A549 treated with DMSO at 1 μM for 4 hours (cell line): Measurements from ENCODE around the gene LIN7B. TPM values are rescaled to one million over a fixed set of nuclear protein-coding genes. Genes with fewer than 3 reads are reported as not detected.

Experiments used
- total RNA-seq: library from RNA; stranded (reverse); fragments of 200-300 nt; extraction: Qiagen RNA extraction; gene quantifications from 5 replicates; pipeline ENCODE4 v1.2.3, GENCODE V29; 2022; ENCODE audit warnings: low read depth

Gene LIN7B, protein sequence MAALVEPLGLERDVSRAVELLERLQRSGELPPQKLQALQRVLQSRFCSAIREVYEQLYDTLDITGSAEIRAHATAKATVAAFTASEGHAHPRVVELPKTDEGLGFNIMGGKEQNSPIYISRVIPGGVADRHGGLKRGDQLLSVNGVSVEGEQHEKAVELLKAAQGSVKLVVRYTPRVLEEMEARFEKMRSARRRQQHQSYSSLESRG
- total RNA-seq: 4.9 to 7.1 TPM (median 5.6 TPM) in 5 replicates

DNA sequence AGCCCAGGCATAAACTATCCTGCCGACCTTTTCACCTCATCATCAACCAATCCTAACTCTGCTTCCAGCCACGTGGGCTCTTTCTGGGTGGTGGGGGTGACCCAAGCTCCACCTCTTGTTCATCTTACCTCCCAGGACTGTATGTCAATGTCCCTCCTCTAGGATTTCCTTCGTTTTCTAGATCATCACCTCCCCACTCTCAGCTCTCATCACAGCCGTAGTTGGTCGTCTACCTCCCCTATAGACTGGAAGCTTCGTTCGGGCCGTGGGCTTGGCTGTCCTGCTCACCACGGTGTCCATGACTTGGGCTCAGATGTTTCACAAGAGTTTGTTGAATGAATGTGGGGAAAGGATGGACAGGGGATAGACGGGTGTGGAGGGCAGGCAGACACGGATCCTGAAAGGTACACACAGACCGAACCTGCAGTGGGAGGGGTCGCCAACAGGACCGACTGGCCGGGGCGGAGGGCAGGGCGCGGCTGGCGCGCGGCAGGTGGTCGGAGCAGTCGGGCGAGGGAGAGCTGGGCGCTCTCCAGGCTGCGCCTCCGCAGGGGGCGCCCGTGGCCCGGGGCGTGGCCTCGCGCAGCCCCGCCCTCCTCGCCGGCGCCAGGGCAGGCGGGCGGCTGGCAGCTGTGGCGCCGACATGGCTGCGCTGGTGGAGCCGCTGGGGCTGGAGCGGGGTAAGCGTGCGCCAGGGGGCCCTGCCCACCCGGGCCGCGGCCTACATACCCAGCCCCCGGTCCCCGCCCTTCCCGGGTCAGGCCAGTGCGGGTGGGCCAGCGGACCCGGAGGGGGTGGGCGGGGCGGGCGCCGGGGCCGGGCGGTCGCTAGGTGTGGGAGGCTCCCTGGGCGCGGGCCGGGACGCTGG, at the start of gene LIN7B:
TSS of gene LIN7B (plus strand) at position 609 of the 868 bp plus-strand sequence. CDS start at position 644, 35 bp downstream.

DNA sequence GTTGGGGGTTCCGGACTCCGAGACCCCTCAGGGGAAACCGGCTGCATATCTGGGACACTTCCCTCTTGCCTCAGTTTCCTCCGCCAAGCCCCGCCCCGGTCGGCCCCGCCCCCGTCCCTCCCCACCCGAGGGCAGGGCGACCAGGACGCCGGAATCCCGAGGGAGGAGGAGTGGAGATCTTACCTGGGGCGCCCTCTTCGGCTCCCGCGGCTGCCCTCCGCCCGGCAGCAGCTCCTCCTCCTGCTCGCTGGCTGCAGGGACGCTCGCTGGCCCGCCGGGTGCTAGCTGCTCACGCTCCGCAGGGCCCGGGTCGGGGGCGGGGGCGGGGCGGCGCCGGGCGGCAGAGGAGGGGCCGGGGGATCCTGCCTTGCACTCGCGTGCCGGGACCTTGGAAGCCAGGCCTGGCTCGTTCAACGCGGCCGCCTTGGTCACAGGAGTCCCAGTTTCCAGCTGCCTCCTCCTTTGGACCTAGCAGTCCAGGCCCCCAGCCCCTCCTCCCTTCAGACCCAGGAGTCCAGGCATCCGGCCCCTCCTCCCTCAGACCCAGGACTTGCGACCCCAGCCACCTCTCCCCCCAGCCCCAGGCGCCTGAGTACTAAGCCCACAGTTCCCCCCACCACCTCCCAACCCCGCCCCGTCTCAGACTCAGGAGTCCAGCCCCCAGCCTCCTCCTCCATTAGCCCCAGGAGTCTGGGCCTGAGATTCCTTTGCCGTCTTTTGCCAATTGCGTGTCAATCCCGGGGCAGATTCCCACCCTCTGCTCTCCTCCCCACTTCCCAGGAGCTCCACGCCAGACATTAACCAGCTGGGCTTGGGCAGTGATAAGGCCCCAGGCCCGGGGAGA, 49.2 kb upstream of the LIN7B start, which contains the start of gene NTF4:
TSS of gene NTF4 (minus strand) at position 51 of the 844 bp plus-strand sequence. CDS start 2,821 bp downstream, outside the sequence.

DNA sequence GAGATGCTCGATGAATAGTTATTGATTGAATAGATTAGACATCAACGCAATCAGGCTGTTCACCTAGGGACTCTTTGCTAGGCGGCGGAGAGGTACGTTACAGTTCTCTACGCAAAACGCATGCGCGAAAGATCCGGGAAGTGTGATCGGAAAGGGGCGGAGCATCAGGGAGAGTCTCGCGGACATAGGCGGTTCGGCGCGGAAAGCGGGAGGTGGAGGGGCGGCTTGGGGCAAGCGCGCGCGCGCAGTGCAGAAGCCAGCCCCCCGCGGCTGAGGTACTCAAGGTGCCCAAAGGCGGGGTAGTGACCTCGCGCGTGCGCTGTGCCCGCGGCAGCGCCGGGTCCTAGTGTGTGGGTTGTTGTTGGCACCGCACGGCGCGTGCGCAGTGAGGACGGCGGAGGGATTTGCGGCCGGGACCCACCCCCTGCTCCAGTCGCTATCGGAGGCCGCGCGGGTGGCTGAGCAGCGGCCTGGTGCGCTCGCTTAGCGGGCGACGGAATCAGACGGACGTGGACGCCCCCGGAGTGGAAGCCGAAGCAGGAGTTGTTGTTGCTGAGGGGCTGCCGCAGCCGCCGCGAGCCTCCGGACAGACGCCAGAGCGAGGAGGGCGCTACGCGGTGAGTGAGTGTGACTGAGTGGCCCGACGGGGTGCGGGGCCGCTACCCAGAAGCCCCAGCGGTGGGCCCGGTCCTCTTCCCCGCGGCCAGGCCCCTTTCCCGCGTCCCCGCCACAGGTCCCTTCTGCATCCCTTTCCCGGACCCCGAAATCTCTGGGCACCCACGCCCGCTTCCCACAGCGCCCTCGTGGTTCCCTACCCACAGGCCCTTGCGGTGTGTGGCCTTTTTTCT, 28.9 kb upstream of the LIN7B start, which contains the start of gene SNRNP70:
TSS of gene SNRNP70 (plus strand) at position 432 of the 848 bp plus-strand sequence. CDS start 964 bp downstream, outside the sequence.

DNA sequence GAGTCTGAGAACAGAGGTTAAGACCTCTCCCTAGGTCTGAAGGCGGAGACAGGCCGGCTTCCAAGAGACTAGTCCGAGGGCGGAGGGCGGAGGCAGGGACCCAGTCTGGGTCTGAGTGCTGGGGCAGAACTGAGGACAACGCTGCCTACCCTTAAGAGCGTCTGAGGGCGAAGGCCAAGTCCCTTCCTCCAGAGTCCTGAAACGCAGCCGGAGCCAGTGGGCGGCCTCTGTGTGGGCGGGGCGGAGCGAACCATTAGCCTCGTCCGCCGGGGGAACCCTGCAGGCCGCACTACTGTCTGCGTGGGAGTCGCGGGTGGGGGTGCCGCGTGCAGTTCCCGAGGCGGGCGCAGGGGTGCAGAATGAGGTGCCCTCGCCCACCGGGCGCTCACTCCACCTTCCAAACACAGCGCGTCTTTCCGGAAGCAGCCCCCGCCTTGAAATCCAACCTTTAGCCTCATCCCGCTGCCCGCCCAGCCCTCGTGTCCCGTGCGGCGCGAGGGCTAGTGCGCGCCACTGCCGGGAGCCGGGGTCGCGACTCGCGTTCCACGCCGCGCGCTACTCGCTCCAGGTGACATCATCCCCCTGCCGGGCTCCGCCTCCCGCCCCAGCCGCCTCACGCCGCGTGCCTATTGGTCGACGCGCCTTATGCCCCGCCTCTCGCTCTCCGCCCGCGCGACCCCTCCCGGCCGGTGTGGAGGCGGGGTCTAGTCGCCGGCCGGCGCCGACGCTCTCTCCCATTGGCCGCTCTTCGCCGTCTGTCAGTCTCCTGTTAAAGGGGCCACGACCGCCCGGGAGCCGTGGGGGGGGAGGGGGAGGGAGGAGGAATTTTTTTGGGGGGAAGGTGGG, 4.6 kb downstream of the LIN7B start, which contains the start of gene C19orf73:
TSS of gene C19orf73 (minus strand) at position 579 of the 846 bp plus-strand sequence. CDS start at position 458, 121 bp downstream.

DNA sequence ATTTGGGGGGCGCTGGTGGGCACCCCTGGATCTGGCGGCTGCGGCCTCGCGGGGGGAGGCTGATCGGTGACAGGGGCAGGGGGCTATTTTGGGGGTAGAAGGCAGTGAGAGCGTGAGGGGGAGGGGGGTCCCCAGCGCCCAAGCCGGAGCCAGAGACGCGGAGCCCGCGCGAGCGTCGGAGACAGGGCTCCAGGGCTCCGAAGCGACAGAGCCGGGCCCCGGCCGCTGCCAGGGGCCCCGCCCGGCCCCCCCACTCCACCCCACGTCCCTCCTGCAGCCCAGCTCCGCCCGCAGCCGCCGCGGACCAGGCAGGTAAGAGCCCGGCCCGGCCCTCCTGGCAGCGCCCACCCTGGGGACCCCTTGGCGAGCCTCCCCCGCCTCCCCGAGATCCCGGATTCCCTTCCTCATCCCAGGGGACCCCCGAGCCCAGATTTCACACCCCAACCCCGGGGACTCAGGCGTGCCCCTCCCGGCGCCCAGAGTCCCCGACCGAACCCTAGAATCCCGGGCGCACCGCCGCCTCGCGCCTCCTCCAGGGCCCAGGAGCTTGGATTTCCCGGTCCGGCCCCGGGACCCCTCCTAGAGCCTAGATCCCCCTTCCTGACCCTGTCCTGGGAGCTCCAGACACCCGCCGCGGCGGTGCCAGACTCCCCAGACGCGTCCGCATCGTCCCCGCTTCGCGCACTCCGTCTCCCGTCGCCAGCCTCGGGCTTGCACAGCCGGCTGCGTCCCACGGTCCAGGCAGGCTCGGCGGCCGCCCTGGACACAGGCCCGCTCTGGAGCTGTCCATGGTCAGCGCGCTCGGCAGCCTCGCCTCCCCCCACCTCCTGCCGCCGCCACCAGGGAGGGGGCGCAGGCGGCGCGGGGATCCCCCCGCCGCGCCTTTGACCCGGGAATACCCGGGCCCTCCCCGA, 5.5 kb downstream of the LIN7B start, which contains the start of gene PPFIA3:
TSS of gene PPFIA3 (plus strand) at position 134 of the 914 bp plus-strand sequence. CDS start 8,330 bp downstream, outside the sequence.

DNA sequence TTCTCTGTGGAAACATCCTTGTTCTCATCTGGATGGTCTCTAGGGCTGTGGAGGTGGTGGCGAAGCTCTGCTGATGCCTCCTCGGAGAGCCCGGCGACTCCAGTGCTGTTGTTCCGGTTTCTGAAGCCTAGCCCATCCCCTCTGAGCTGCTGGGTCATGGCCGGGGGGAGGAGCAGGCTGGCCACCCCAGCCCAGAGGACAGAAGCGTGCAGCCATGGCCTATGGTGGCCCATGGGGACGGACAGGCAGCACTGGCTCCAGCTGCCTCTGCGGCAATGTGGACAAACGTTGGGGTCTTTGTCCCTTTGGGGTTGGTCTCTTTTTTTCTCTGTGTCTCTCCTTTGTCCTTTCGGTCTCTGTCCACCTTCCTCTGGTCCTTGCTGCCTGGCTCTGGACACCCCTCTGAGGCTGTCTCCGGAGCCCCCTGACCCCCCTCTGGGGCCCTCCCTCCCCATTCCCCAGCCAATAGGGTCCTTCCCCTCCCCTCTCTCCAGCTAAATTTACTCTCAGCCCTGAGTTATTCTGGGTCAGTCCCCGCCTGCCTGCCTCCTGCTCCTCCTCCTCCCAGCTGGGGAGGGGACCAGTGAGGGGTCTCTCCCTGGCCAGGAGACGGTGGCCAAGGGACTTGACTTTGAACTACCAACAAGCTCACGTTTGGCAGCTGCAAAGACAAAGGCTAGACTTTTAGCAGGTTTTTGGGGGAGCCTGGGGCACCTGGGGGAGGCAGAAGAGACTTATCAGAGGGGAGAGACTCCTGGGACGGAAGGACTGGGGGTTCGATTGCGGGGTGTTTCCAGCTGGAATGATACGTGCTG, 41.0 kb downstream of the LIN7B start, which contains the start of gene HRC:
TSS of gene HRC (minus strand) at position 392 of the 815 bp plus-strand sequence. CDS start at position 233, 159 bp downstream.

DNA sequence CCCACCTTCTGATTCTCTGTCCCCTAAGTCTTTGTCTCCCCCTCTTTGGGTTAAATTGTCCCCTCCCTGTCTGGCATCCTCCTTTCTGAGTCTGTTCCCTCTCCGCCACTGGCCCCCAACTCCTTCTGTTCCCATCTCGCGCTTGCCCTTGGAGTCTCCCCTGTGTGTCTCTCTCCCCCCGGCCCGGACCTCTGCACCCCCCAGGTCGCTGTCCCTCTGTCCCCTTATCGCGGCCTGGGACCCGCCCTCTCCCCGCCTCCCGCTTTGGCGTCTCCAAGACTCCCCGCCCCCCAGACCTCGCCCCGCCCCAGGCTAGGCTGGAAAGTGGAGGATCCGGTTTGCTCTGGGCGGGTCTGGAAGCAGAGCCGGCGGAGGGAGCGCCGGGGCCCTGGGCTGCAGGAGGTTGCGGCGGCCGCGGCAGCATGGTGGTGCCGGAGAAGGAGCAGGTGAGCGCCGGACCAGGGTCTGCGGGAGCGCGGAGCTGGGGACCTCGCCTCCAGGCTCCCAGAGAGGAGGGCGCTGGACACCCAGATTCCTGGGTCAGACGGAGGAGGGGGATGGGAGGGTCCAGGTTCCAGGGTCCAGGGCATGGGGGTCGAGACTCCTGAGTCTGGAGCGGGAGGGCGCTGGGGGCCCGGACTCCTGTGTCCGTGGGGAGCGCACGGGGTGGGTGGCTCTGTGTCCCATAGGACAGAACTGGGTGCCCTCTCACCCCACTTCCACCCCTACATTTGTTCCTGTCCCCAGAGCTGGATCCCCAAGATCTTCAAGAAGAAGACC, 43.5 kb downstream of the LIN7B start, which contains the start of gene TRPM4:
TSS of gene TRPM4 (plus strand) at position 348 of the 780 bp plus-strand sequence. CDS start at position 423, 75 bp downstream.

Other genes starting within 250 kb of the LIN7B start
- gene PLEKHA4, start 245.8 kb upstream of the LIN7B start, total RNA-seq: 1.7 to 2.7 TPM (median 1.9 TPM) in 5 replicates
- 91.5 to 154 TPM (median 107 TPM) in 5 replicates for gene PPP1R15A, start 241.9 kb upstream of the LIN7B start, total RNA-seq
- gene TULP2, start 215.6 kb upstream of the LIN7B start, total RNA-seq: not detected in 5 replicates
- 190 to 222 TPM (median 195 TPM) in 5 replicates for gene NUCB1, start 214.1 kb upstream of the LIN7B start, total RNA-seq
- 0.91 to 1.8 TPM (median 1.7 TPM) in 5 replicates for gene DHDH, start 180.7 kb upstream of the LIN7B start, total RNA-seq
- 289 to 376 TPM (median 349 TPM) in 5 replicates for gene BAX, start 159.5 kb upstream of the LIN7B start, total RNA-seq
- gene FTL, start 149.1 kb upstream of the LIN7B start, total RNA-seq: 18,257 to 24,972 TPM (median 19,327 TPM) in 5 replicates
- gene GYS1, start 121.1 kb upstream of the LIN7B start, total RNA-seq: 18.8 to 22.5 TPM (median 20.3 TPM) in 5 replicates
- gene RUVBL2, start 120.5 kb upstream of the LIN7B start, total RNA-seq: 204 to 252 TPM (median 242 TPM) in 5 replicates
- gene LHB, start 97.3 kb upstream of the LIN7B start, total RNA-seq: not detected in 5 replicates
- gene CGB3, start 90.0 kb upstream of the LIN7B start, total RNA-seq: 0.14 to 0.47 TPM (median 0.38 TPM) in 4 of 5 replicates, not detected in the other
- 0.22 to 0.41 TPM (median 0.35 TPM) in 3 of 5 replicates, not detected in the others for gene CGB2, start 82.5 kb upstream of the LIN7B start, total RNA-seq
- gene CGB1, start 77.5 kb upstream of the LIN7B start, total RNA-seq: not detected in 5 replicates
- gene CGB5, start 70.5 kb upstream of the LIN7B start, total RNA-seq: 1.0 to 1.6 TPM (median 1.4 TPM) in 5 replicates
- 3.5 to 6.0 TPM (median 4.8 TPM) in 5 replicates for gene CGB8, start 65.3 kb upstream of the LIN7B start, total RNA-seq
- 0.35 to 0.92 TPM (median 0.45 TPM) in 5 replicates for gene CGB7, start 56.6 kb upstream of the LIN7B start, total RNA-seq
- gene NTF4, start 49.6 kb upstream of the LIN7B start, total RNA-seq: 0.37 to 0.85 TPM (median 0.52 TPM) in 5 replicates
- not detected in 5 replicates for gene KCNA7, start 41.7 kb upstream of the LIN7B start, total RNA-seq
- gene SNRNP70, start 28.9 kb upstream of the LIN7B start, total RNA-seq: 283 to 359 TPM (median 313 TPM) in 5 replicates
- 1.3 to 2.2 TPM (median 2.0 TPM) in 5 replicates for gene C19orf73, start 4.8 kb downstream of the LIN7B start, total RNA-seq
- gene PPFIA3, start 5.2 kb downstream of the LIN7B start, total RNA-seq: 6.5 to 8.7 TPM (median 7.2 TPM) in 5 replicates
- 0.03 TPM in 1 of 5 replicates, not detected in the others for gene HRC, start 41.0 kb downstream of the LIN7B start, total RNA-seq
- gene TRPM4, start 43.4 kb downstream of the LIN7B start, total RNA-seq: 7.3 to 8.9 TPM (median 8.6 TPM) in 5 replicates
- gene SLC6A16, start 210.8 kb downstream of the LIN7B start, total RNA-seq: 1.1 to 1.6 TPM (median 1.2 TPM) in 5 replicates
- not detected in 5 replicates for gene CD37, start 221.0 kb downstream of the LIN7B start, total RNA-seq
- gene TEAD2, start 248.0 kb downstream of the LIN7B start, total RNA-seq: 14.1 to 23.1 TPM (median 18.6 TPM) in 5 replicates
- 0.33 to 0.78 TPM (median 0.62 TPM) in 5 replicates for gene DKKL1, start 249.5 kb downstream of the LIN7B start, total RNA-seq